Brain microvascular endothelial cell (primary cell): ENCODE measurements around the gene TMTC1.

Experiments used
- DNase-seq: peaks from one replicate; pipeline ENCODE4 v3.0.0-alpha.2; 2020
- H3K27ac ChIP-seq: fragments of 250-450 bp; sonication (Bioruptor Pico); 2 replicates; pipeline ENCODE4 v1.5.1; 2020; ENCODE audit warnings: mild to moderate bottlenecking, moderate library complexity
- H3K27me3 ChIP-seq: fragments of 250-450 bp; sonication (Bioruptor Pico); replicated peaks from 2 replicates; pipeline ENCODE4 v1.5.1; 2020; ENCODE audit warnings: mild to moderate bottlenecking
- H3K36me3 ChIP-seq: fragments of 250-450 bp; sonication (Bioruptor Pico); replicated peaks from 2 replicates; pipeline ENCODE4 v1.5.1; 2020; ENCODE audit warnings: mild to moderate bottlenecking
- H3K4me3 ChIP-seq: 2 replicates; pipeline ENCODE4 v1.5.1; 2011; ENCODE audit warnings: low read depth, mild to moderate bottlenecking, control low read depth, low read length, moderate library complexity
- in situ Hi-C: cut with HindIII; loops from 2 replicates; pipeline ENCODE4 v1.10.0; 2017; ENCODE audit warnings: low sequenced_read_pairs, low pct_ligation_motif_present
- TF ChIP-seq, protein P1 (sequence below): IDR thresholded peaks from 2 replicates; pipeline ENCODE4 v1.5.1; 2011; ENCODE audit warnings: low read depth, mild to moderate bottlenecking, moderate library complexity, low read length, control low read depth, inconsistent platforms; ENCODE audit errors: missing control alignments

The TMTC1 gene

DNA sequence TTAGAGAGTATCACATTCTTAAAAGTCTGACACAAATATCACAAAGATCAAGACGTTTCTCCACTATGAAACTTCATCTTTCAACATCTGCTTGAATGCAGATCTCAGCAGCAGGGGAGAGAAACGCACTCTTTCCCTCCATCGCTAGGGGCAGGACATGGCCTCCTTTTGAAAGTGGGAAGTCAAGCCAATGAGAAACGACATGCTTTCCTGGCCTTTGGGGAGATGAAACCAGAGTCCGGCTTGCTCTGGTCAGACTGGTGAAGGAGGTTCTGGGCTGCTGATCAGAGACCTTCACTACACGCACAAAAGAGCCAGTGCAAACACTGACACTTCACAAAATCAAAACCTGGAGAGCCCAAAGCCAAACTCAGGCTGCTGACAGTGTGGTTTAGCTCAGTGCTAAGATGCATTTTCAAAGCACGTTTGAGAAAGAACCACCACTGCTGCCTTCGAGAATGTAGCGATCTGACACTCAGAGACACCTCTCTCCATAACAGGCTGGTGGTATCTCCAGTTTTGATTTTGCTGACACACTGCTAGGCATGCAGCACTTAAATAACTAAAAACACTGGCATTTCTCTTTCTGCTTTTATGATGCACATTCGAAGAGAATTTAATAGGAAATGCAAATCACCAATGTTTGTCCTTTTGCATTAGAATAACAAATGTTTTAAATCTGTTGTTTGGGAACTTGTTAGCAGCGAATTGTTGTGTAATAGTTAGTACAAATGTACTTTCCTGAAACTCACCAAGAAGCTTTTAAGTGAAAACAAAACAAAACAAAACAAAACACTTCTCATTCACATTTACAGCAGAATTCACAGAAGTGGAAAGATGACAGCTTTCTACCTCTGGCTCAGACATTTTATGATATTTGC is 192.4 kb downstream of the TMTC1 start:
- in situ Hi-C loops = no loop called here
- Histone ChIP-seq H3K4me3 (no peak overlapping the region), H3K36me3 (no peaks in the 10 kb centered on the region), H3K27me3 (no peaks in the 10 kb centered on the region), H3K27ac (no peak overlapping the region)
- TF ChIP-seq, protein P1, sequence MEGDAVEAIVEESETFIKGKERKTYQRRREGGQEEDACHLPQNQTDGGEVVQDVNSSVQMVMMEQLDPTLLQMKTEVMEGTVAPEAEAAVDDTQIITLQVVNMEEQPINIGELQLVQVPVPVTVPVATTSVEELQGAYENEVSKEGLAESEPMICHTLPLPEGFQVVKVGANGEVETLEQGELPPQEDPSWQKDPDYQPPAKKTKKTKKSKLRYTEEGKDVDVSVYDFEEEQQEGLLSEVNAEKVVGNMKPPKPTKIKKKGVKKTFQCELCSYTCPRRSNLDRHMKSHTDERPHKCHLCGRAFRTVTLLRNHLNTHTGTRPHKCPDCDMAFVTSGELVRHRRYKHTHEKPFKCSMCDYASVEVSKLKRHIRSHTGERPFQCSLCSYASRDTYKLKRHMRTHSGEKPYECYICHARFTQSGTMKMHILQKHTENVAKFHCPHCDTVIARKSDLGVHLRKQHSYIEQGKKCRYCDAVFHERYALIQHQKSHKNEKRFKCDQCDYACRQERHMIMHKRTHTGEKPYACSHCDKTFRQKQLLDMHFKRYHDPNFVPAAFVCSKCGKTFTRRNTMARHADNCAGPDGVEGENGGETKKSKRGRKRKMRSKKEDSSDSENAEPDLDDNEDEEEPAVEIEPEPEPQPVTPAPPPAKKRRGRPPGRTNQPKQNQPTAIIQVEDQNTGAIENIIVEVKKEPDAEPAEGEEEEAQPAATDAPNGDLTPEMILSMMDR = peak; percentile 73
- DNase-seq = peak; percentile 31

DNA sequence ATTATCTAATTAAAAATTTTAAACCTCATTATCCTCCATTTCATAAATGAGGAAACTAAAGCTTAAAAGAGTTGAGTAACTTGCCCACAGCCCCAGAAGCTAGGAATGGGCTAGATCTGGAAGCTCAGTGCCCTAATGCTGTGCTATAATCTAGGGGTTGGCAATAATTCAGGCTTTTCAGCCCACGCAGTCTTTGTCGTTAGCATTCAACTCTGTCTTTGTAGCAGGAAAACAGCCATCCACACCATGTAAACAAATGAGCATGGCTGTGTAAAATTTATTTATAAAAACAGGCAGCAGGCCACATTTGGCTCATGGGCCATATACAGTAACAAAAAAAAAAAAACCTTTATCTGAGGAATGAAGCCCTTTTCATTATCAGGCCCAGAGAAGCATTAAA is 193.9 kb downstream of the TMTC1 start:
- H3K27me3 ChIP-seq = no peaks in the 10 kb centered on the region
- DNase-seq = no peak
- TF ChIP-seq, protein P1 = no peak
- no peak overlapping the region for H3K4me3 ChIP-seq
- no peaks in the 10 kb centered on the region for H3K36me3 ChIP-seq
- in situ Hi-C loops = no loop called here
- no peak overlapping the region for H3K27ac ChIP-seq

DNA sequence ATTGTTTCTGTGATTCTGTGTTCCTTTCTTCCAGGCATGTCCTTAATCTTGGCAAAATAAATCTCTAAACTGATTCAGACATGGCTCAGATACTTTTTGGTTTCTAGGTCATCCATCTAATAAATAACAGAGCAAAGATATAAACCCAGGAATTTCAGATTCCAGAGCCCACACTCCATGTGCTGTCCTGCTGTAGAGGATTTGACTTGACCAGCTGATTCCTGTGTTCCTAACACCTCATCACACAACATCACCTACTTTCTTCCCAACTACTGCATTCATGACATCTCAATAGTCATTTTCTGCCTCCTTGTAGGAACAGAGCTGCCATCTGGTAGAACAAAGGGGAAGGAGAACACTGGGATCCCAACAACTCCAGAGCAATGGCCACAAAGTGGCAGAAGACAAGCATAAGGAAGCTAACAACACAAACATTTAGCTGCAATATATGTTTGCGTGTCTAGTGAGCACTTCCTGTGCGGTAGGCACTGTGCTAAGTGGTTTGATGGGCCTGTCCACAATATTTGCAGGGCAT is 194.4 kb downstream of the TMTC1 start:
- H3K27ac ChIP-seq = no peak overlapping the region
- no peaks in the 10 kb centered on the region for H3K36me3 ChIP-seq
- H3K27me3 ChIP-seq = no peaks in the 10 kb centered on the region
- DNase-seq = no peak
- TF ChIP-seq, protein P1 = no peak
- in situ Hi-C loops = no loop called here
- H3K4me3 ChIP-seq = no peak overlapping the region

DNA sequence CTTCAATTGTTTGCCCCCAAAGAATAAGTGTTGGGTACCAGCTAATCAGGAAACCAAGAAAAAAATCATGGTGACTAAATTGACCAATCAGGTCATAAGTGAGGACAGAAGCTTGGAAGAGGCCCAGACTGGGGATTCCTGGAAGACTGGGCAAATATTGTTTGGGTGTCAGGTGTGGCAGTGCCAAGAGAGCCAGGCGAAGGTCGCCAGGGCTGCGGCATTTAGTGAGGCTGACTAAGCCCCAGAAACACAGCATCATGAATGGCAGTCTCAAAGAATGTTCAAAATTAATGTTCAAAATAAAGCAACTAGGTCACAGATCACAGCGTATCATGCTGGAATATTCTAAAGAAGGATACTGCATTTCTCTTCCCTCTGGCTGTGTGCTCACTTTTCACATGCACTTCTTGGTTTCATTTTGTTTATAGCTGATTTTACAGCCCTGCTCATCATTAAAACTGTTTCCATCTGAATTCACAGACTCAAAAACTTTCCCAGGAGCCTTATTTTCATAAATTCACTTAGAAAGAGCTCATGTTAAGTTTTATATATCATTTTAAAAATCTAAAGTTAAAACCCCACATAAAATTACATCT is 201.0 kb downstream of the TMTC1 start:
- Histone ChIP-seq H3K27me3 (no peaks in the 10 kb centered on the region), H3K27ac (no peak overlapping the region), H3K36me3 (no peaks in the 10 kb centered on the region), H3K4me3 (no peak overlapping the region)
- DNase-seq = no peak
- in situ Hi-C loops = no loop called here
- TF ChIP-seq, protein P1 = no peak

DNA sequence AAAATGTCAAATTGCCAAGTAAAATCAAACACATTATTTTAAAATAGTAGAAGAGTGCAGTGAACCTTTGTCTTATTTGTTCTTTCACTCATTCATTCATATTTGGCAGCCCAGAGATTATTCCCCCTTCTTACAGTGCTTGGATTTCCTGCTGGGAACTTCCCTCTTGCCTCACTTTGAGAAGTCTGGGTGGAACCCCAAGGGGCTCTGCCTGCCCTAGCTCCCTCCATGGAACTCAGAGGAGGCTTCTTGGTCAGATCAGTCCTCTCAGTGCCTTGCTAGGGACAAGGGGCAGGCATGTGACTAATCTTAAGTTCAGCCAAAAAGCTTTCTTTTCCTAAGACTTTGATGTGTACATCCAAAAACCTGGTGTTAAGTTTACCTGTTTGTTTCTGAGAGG is 201.6 kb downstream of the TMTC1 start:
- in situ Hi-C loops = no loop called here
- H3K27ac ChIP-seq = peak overlapping the region; percentile 44
- TF ChIP-seq, protein P1 = no peak
- H3K4me3 ChIP-seq = no peak overlapping the region
- no peak for DNase-seq
- no peaks in the 10 kb centered on the region for H3K36me3 ChIP-seq
- no peaks in the 10 kb centered on the region for H3K27me3 ChIP-seq
